ENCODE measurements around the gene ARID4B.

Gene ARID4B

DNA sequence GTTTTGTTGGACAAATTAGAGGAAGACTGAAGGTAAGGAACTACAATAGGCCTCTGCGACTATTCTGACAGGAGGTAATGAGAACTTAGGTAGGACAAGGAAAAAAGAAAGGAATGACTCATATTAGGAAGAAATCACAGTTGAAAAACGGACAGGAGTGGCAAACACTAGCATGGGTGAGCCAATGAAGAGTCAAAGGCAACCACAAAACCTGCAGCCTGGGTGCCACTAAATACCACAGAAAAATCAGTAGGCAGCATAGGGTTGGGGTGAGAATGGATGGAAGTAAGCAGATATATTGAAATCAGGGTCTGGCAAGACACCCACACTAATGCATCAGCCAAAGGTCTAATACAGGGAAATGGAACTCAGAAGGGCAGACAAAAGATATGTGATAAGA, 176.9 kb downstream of the ARID4B start:
- no peak for DNase-seq
- peaks cover 56% of the 10 kb centered on the region for H3K4me1 Mint-ChIP-seq (ENCODE audit: low read depth)
- H3K9me3 Mint-ChIP-seq, result no peaks in the 10 kb centered on the region
- H3K27ac Mint-ChIP-seq, result peak overlapping the region; percentile 23
- no peaks in the 10 kb centered on the region for H3K27me3 Mint-ChIP-seq
- peaks cover 89% of the 10 kb centered on the region for H3K36me3 Mint-ChIP-seq (ENCODE audit: low read depth)
- H3K4me3 Mint-ChIP-seq, result no peak overlapping the region

DNA sequence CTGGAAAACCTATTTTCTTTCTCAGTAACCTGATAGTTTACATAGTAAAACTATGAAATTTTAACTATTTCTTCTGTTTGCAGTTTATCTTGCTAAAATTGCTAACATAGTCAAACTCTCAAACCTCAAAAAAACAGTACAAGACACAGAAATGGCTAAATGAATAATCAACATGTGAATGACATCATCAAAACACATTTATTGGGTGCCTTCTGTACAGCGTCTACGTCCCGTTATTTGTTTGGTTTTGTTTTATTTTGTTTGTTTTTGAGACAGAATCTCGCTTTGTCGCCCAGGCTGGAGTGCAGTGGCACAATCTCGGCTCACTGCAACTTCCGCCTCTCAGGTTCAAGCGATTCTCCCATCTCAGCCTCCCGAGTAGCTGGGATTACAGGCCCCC, 178.2 kb downstream of the ARID4B start:
- DNase-seq, result no peak
- Mint-ChIP-seq H3K4me1 (ENCODE audit: low read depth) (peaks cover 65% of the 10 kb centered on the region), H3K36me3 (ENCODE audit: low read depth) (peaks cover 93% of the 10 kb centered on the region), H3K27ac (no peak overlapping the region), H3K9me3 (no peaks in the 10 kb centered on the region), H3K27me3 (no peaks in the 10 kb centered on the region), H3K4me3 (no peak overlapping the region)

DNA sequence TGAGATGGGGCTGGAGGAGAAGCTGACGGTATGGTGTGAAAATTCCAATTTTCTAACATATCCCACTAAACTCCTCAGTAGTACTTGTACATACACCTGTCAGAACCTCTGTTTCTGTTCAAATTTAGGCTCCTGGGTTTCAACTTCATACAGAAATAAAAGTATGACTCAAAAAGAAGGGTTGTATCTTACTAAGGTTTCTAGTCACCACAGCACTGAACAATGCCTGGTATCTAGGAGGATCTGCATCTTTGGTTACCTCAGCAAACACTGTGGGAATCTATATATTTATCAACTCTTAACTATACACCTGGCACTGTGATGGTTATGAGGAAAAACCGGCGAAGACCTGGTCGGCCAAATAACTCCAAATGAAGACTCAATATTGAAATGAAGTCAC, 180.7 kb downstream of the ARID4B start:
- H3K4me1 Mint-ChIP-seq (ENCODE audit: low read depth), result peaks cover 50% of the 10 kb centered on the region
- H3K27ac Mint-ChIP-seq, result peak overlapping the region; percentile 58
- no peak overlapping the region for H3K4me3 Mint-ChIP-seq
- H3K36me3 Mint-ChIP-seq (ENCODE audit: low read depth), result peaks cover 91% of the 10 kb centered on the region
- H3K27me3 Mint-ChIP-seq, result no peaks in the 10 kb centered on the region
- no peaks in the 10 kb centered on the region for H3K9me3 Mint-ChIP-seq
- DNase-seq, result no peak

DNA sequence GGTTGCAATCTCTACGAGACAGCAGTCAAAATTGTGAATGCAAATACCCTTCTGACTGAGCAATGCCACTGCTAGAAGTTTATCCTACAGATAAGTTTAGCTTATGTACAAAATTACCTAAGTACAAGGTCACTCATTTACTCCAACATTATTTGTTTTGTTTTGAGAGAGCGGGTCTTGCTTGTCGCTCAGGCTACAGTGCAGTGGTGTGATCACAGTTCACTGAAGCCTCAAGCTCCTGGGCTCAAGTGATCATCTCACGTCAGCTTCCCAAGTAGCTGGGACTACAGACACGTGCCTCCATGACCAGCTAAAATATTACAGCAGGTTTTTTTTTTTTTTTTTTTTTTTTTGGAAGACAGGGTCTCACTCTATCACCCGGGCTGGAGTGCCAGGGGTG, 182.3 kb downstream of the ARID4B start:
- no peak overlapping the region for H3K4me3 Mint-ChIP-seq

DNA sequence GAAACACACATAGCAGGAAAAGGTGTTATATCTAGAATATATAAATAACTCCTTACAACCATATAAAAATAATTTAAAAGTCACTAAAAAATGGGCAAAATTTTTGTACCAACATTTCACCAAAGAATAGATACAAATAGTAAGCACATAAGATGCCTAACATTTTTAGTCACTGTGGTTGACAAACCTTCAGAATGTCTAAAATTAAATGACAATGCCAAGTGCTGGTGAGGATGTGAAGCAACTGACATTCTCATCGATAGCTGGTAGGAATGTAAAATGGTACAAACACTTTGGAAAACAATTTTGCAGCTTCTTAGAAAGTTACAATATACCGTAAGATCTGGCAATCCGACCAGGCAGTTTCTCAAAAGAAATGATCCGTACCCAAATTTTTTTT, 185.0 kb downstream of the ARID4B start:
- no peak overlapping the region for H3K4me3 Mint-ChIP-seq
- H3K36me3 Mint-ChIP-seq (ENCODE audit: low read depth), result peaks cover 90% of the 10 kb centered on the region
- no peak overlapping the region for H3K27ac Mint-ChIP-seq
- DNase-seq, result no peak
- H3K4me1 Mint-ChIP-seq (ENCODE audit: low read depth), result peaks cover 50% of the 10 kb centered on the region
- H3K27me3 Mint-ChIP-seq, result no peaks in the 10 kb centered on the region
- H3K9me3 Mint-ChIP-seq, result no peaks in the 10 kb centered on the region

More for the DNA sequence above, 182.3 kb downstream of the ARID4B start:
- DNase-seq, result no peak
- H3K27ac Mint-ChIP-seq, result peak overlapping the region; percentile 68
- H3K4me1 Mint-ChIP-seq (ENCODE audit: low read depth), result peaks cover 42% of the 10 kb centered on the region
- H3K27me3 Mint-ChIP-seq, result no peaks in the 10 kb centered on the region
- H3K9me3 Mint-ChIP-seq, result no peaks in the 10 kb centered on the region
- peaks cover 93% of the 10 kb centered on the region for H3K36me3 Mint-ChIP-seq (ENCODE audit: low read depth)

DNA sequence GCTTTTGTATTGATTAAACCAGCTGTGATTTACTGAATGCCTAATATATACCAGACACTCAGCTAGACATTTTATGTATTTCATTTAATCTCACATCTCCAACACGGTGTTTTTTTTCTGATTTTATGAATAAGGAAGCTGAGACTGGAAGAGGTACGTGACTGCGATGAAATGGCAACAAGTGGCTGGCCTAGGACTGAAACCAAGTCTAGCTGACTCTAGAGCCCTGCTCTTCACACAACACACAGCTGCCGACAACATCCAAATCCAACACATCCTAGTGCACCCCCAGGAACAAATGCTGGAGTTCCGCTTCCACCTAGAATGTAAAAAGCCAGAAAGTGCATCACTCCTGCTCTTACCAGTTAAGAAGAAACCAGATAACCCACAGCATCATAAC, 188.7 kb downstream of the ARID4B start:
- no peak overlapping the region for H3K4me3 Mint-ChIP-seq
- DNase-seq, result no peak
- peak overlapping the region; percentile 88 for H3K27ac Mint-ChIP-seq
- peaks cover 94% of the 10 kb centered on the region for H3K36me3 Mint-ChIP-seq (ENCODE audit: low read depth)
- H3K4me1 Mint-ChIP-seq (ENCODE audit: low read depth), result peaks cover 25% of the 10 kb centered on the region
- no peaks in the 10 kb centered on the region for H3K27me3 Mint-ChIP-seq
- H3K9me3 Mint-ChIP-seq, result no peaks in the 10 kb centered on the region

DNA sequence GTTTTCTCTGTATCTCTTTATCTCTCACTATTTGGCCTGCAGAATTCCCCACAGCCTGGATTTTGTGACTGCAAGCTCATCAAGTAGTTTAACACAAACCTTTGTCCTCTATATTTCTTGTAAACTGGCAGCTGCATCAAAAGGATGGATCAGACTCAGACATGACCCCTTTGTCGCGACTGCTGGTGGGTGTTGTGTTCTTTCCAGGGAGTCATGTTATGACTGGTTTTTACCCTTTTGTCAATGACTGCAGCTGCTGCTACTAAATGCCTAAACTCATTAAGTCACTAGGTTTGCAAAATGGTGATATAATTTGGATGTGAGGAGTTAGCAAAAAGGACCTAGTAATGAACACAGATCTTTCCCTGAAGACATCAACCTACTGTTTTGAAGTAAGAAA, 189.2 kb downstream of the ARID4B start:
- H3K27me3 Mint-ChIP-seq, result no peaks in the 10 kb centered on the region
- no peak for DNase-seq
- H3K4me1 Mint-ChIP-seq (ENCODE audit: low read depth), result peaks cover 25% of the 10 kb centered on the region
- peaks cover 94% of the 10 kb centered on the region for H3K36me3 Mint-ChIP-seq (ENCODE audit: low read depth)
- no peak overlapping the region for H3K4me3 Mint-ChIP-seq
- peak overlapping the region; percentile 88 for H3K27ac Mint-ChIP-seq
- H3K9me3 Mint-ChIP-seq, result no peaks in the 10 kb centered on the region

DNA sequence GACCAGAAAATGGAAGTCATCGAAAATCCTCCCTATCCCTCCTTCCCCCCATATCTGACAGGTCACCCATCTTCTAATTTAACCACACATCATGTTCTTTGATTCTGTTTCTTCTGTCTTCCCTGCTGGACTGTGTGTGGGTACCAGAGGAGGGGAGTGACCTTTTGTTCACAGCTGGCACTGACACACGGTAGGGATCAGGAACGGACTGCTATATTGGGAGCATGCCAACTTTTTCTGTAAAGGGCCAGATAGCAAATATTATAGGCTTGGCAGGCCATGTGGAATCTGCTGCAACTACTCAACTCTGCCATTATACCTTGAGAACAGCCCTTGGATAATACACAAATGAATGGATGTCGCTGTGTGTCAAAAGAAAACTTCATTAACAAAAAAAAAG, 191.9 kb downstream of the ARID4B start:
- H3K36me3 Mint-ChIP-seq (ENCODE audit: low read depth), result peaks cover 92% of the 10 kb centered on the region
- no peak overlapping the region for H3K4me3 Mint-ChIP-seq
- no peaks in the 10 kb centered on the region for H3K27me3 Mint-ChIP-seq
- H3K9me3 Mint-ChIP-seq, result no peaks in the 10 kb centered on the region
- H3K27ac Mint-ChIP-seq, result peak overlapping the region; percentile 32
- DNase-seq, result no peak
- H3K4me1 Mint-ChIP-seq (ENCODE audit: low read depth), result peaks cover 29% of the 10 kb centered on the region

DNA sequence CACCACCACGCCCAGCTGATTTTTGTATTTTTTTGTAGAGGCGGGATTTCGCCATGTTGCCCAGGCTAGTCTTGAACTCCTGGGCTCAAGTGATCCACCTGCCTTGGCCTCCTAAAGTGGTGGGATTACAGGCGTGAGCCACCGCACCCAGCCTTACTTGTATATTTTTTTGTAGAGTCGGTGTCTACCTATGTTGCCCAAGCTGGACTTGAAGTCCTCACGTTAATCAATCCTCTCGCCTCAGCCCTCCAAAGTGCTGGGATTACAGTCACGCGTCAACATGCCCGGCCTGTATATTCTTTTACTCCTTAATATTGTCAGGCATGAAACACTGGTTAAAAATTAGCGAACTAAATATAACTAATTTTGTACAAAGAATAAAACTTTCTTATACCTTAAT, 193.8 kb downstream of the ARID4B start:
- no peak for DNase-seq
- H3K4me1 Mint-ChIP-seq (ENCODE audit: low read depth), result peaks cover 23% of the 10 kb centered on the region

DNA sequence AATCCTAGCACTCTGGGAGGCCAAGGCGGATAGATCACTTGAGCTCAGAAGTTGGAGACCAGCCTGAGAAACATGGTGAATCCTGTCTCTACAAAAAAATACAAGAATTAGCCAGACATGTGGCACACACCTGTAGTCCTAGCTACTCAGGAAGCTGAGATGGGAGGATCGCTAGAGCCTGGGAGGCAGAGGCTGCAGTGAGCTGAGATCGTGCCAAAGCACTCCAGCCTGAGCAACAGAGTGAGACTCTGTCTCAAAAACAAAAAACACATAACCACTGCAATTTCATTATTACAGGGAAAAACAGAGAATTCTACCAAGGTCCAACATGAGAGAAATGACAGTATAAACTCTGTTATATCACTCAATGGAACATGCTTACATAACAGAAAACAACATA, 194.9 kb downstream of the ARID4B start:
- H3K4me1 Mint-ChIP-seq (ENCODE audit: low read depth), result peaks cover 18% of the 10 kb centered on the region
- no peaks in the 10 kb centered on the region for H3K27me3 Mint-ChIP-seq
- no peak overlapping the region for H3K4me3 Mint-ChIP-seq
- H3K27ac Mint-ChIP-seq, result peak overlapping the region; percentile 58
- no peak for DNase-seq
- peaks cover 89% of the 10 kb centered on the region for H3K36me3 Mint-ChIP-seq (ENCODE audit: low read depth)
- H3K9me3 Mint-ChIP-seq, result no peaks in the 10 kb centered on the region

More for the DNA sequence above, 193.8 kb downstream of the ARID4B start:
- Mint-ChIP-seq H3K9me3 (no peaks in the 10 kb centered on the region), H3K36me3 (ENCODE audit: low read depth) (peaks cover 90% of the 10 kb centered on the region), H3K4me3 (no peak overlapping the region), H3K27me3 (no peaks in the 10 kb centered on the region), H3K27ac (peak overlapping the region; percentile 24)

DNA sequence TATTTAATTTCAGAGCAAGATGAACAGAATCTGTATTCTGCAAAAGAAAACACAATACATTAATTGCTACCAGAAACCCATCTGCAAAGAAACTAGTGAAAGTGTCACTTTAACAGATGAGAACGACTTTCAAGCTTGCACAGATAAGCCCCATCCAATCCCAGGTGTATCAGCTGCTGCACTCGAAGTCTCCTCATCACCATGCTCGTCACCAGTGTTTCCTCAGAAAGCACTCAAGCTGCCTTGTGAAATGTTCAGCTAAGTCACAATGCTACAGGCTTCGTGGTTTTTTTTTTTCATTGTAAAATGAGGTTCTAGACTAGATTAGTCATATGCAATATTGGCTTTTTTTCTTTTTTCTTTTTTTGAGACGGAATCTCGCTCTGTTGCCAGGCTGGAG, 196.0 kb downstream of the ARID4B start:
- Mint-ChIP-seq H3K4me3 (no peak overlapping the region), H3K36me3 (ENCODE audit: low read depth) (peaks cover 89% of the 10 kb centered on the region), H3K27me3 (no peaks in the 10 kb centered on the region), H3K9me3 (no peaks in the 10 kb centered on the region), H3K27ac (peak overlapping the region; percentile 73), H3K4me1 (ENCODE audit: low read depth) (peaks cover 22% of the 10 kb centered on the region)
- no peak for DNase-seq

DNA sequence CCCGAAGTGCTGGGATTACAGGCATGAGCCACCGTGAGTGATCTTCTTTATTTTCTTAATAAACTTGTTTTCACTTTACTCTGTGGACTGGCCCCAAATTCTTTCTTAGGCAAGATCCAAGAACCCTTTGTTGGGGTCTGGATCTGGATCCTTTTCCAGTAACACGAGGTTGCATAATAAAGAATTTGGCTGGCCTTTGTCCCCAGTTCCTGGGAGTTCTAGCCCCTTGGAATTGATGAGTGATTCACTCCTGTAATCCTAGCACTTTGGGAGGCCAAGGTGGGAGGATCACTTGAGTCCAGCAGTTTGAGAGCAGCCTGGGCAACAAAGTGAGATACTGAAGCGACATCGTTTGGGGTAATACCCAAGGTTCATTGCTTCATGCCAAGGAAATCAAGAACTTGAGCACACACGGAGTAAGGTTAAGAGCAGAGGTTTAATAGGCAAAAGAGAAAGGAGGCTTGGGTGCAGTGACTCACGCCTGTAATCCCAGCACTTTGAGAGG, 197.2 kb downstream of the ARID4B start:
- peaks cover 33% of the 10 kb centered on the region for H3K4me1 Mint-ChIP-seq (ENCODE audit: low read depth)
- H3K36me3 Mint-ChIP-seq (ENCODE audit: low read depth), result peaks cover 89% of the 10 kb centered on the region
- peak overlapping the region; percentile 0 for H3K27ac Mint-ChIP-seq

DNA sequence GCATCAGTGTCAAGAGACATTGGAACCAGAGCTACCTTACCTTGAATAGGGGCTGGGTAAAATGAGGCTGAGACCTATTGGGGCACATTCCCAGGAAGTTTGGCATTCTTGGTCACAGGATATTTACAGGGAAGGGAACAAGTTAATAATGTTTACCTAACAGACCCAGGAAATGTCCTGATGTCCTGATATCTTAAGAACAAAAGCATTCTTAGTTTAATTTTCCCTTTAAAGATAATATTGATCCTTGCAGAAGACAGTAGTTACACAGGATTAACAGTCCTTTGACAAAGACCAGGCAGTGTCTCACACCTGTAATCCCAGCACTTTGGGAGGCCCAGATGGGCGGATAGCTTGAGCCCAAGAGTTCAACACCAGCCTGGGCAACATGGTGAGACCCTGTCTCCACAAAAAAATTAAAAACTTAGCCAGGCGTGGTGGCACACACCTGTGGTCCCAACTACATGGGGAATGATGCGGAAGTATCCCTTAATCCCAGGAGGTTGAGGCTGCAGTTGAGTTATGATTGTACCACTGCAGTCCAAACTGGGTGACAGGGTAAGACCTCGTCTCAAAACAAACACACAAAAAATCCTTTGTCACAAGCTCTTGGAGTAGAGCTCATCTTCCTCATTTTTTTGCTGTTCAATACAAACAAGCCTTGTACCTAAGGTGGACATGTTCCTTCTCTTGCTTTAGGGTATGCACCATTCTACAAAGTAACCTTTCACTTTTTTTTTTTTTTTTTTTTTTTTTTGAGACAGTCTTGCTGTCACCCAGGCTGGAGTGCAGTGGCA, 198.0 kb downstream of the ARID4B start:
- Mint-ChIP-seq H3K9me3 (no peaks in the 10 kb centered on the region), H3K27ac (peak overlapping the region; percentile 99), H3K27me3 (no peaks in the 10 kb centered on the region), H3K36me3 (ENCODE audit: low read depth) (peaks cover 88% of the 10 kb centered on the region), H3K4me1 (ENCODE audit: low read depth) (peaks cover 40% of the 10 kb centered on the region), H3K4me3 (no peak overlapping the region)
- no peak for DNase-seq

More for the DNA sequence above, 197.2 kb downstream of the ARID4B start:
- Mint-ChIP-seq H3K9me3 (no peaks in the 10 kb centered on the region), H3K27me3 (no peaks in the 10 kb centered on the region), H3K4me3 (no peak overlapping the region)
- DNase-seq, result no peak

DNA sequence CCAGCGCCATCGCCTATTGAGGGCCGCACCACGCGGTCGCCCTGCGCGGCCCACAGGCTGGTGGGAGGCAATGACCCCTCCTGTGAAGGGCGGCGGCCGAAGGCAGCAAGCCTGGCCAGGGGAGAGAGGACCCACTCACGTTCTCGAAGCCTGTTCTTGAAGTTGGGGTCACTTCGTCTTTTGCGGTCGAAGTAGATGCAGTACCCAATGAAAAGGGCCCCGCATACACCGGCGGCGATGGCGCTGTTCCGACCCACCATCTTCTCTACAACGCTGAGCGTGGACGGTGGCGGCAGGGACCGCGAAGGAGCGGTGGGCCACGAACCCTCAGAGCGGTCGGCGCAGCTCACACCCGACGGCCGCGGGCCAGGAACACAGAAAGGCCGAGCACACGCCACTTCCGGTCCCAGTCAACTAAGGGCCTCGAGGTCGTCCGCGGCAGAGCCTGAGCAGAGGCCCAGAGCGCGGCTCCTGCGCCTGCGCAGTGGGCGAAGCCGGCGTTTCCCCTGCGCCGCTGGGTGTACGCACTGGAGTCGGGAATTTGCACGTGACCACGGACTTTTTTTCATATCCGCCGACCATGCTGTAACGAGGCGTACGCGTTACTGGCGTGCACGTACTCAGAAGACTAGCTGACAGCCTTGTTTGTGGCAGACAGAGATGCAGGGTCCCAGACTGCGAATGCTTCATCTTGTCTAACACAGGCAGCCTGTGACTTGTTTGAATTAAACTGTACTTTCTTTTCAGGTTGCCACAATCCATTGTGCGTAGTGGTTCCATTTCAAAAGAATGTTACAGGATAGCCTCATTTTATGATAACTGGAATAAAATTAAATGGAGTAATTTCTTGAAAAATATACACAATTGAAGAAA, 199.3 kb downstream of the ARID4B start, which contains the start of gene TOMM20:
TOMM20 (minus strand) TSS at position 382 of the 873 bp plus-strand sequence; CDS start at position 260, 122 bp downstream.
- Mint-ChIP-seq H3K4me1 (ENCODE audit: low read depth) (peaks cover 52% of the 10 kb centered on the region), H3K36me3 (ENCODE audit: low read depth) (peaks cover 88% of the 10 kb centered on the region), H3K27ac (peak within 1 kb of the TSS; percentile 99)

More for the DNA sequence above, 199.3 kb downstream of the ARID4B start, which contains the start of gene TOMM20:
- no peaks in the 10 kb centered on the region for H3K27me3 Mint-ChIP-seq
- H3K9me3 Mint-ChIP-seq, result no peaks in the 10 kb centered on the region
- peak; percentile 94 for DNase-seq
- H3K4me3 Mint-ChIP-seq, result peak within 1 kb of the TSS; percentile 99
